HepG2 (cell line): ENCODE data around the gene GDF9. TPM values are rescaled to one million over a fixed set of nuclear protein-coding genes. Genes with fewer than 3 reads are reported as not detected.

ENCODE experiments used
- ATAC-seq: fragments of 200-7000 bp; cut with Tn5 transposase; 3 replicates; pipeline ENCODE4 v1.9.1; 2020; ENCODE audit warnings: mild to moderate bottlenecking, moderate library complexity
- BruUV-seq: library from RNA; stranded (reverse); fragments of 400-500 nt; replicated peaks from 2 replicates; lab custom pipeline; 2021; lab: Mats Ljungman, UMichigan
- CTCF ChIA-PET: fragments of 300-600 bp; formaldehyde crosslinking; extraction: SDS; loops from one replicate; lab custom pipeline; 2021; ENCODE audit warnings: low total read pairs, inconsistent platforms, low intra/inter-chr PET ratio; lab: Yijun Ruan, JAX
- POLR2A ChIA-PET: fragments of 350-600 bp; sonication (Branson Sonifier 250); formaldehyde crosslinking; loops from one replicate; lab custom pipeline; 2020; ENCODE audit warnings: antibody characterized with exemption, inconsistent platforms; lab: Yijun Ruan, JAX
- DNase-seq: peaks from one replicate; pipeline ENCODE4 v3.0.0-alpha.2; 2015; ENCODE audit warnings: low spot score
- FAIRE-seq: peaks from 3 replicates; lab custom pipeline; 2011; peaks lifted over from hg19 to GRCh38; lab: Jason Lieb, UNC
- H2AFZ ChIP-seq: one replicate; pipeline ENCODE4 v1.6.1; 2011; ENCODE audit warnings: low read length, inconsistent platforms
- H3K27ac ChIP-seq: fragments of 300-600 bp; 3 replicates; pipeline ENCODE4 v1.8.0; 2011; ENCODE audit warnings: mixed run types, mild to moderate bottlenecking, mixed read lengths, low read length, inconsistent platforms; ENCODE audit not compliant: insufficient read depth; ENCODE audit errors: extremely low read length
- H3K27me3 ChIP-seq, 2 experiments: fragments of 200-600 bp in 1 of 2; 2 replicates in 1 of 2; 3 replicates in 1 of 2; pipeline versions ENCODE4 v1.6.0 to v1.8.0; 2011; ENCODE audit warnings: low read length in 2 of 2, mild to moderate bottlenecking in 2 of 2, moderate library complexity in 2 of 2, inconsistent platforms in 1 of 2; ENCODE audit not compliant: insufficient read depth in 2 of 2, control insufficient read depth in 1 of 2
- H3K36me3 ChIP-seq, 2 experiments: fragments of 200-600 bp in 1 of 2; replicated peaks in 1 of 2; 2 replicates in 1 of 2; 3 replicates in 1 of 2; pipeline versions ENCODE4 v1.5.1 to v1.8.0; 2011; ENCODE audit warnings: low read length in 2 of 2, inconsistent platforms in 1 of 2; ENCODE audit not compliant: insufficient read depth in 2 of 2, control insufficient read depth in 1 of 2
- H3K4me1 ChIP-seq: 2 replicates; pipeline ENCODE4 v1.5.1; 2012; ENCODE audit warnings: low read length, inconsistent platforms; ENCODE audit not compliant: insufficient read depth
- H3K4me2 ChIP-seq: 2 replicates; pipeline ENCODE4 v1.6.0; 2011; ENCODE audit warnings: low read depth, low read length, inconsistent platforms
- H3K4me3 ChIP-seq, 3 experiments: fragments of 200-600 bp in 1 of 3; sonication (generic), shearing (Covaris generic) in 1 of 3; replicated peaks in 1 of 3; 2 replicates each; pipeline ENCODE4 v1.5.1; 2011 to 2016; ENCODE audit warnings: low read length in 3 of 3, inconsistent platforms in 2 of 3, low read depth in 2 of 3, mild to moderate bottlenecking in 2 of 3, control low read depth in 1 of 3, mixed read lengths in 1 of 3; ENCODE audit not compliant: insufficient read depth in 1 of 3
- H3K79me2 ChIP-seq: one replicate; pipeline ENCODE4 v1.6.1; 2011; ENCODE audit warnings: low read length, inconsistent platforms; ENCODE audit not compliant: insufficient read depth
- H3K9ac ChIP-seq: 2 replicates; pipeline ENCODE4 v1.6.0; 2011; ENCODE audit warnings: mild to moderate bottlenecking, low read depth, low read length, inconsistent platforms; ENCODE audit not compliant: insufficient read depth
- H3K9me3 ChIP-seq: 2 replicates; pipeline ENCODE4 v1.5.1; 2012; ENCODE audit warnings: mild to moderate bottlenecking, low read length
- H4K20me1 ChIP-seq: 2 replicates; pipeline ENCODE4 v1.6.0; 2011; ENCODE audit warnings: inconsistent platforms, mild to moderate bottlenecking, low read length, moderate library complexity; ENCODE audit not compliant: insufficient read depth
- BORCS8-MEF2B ChIP-seq: sonication (generic); formaldehyde crosslinking; IDR thresholded peaks from 2 replicates; pipeline ENCODE4 v1.8.0; 2022; ENCODE audit warnings: mild to moderate bottlenecking, missing genetic modification reagents
- CHD4 ChIP-seq: fragments of 200-600 bp; sonication (generic); IDR thresholded peaks from 2 replicates; pipeline ENCODE4 v1.7.0; 2017; ENCODE audit warnings: mild to moderate bottlenecking, low read length, borderline replicate concordance
- HNRNPLL ChIP-seq: fragments of 200-400 bp; formaldehyde crosslinking; IDR thresholded peaks from 2 replicates; pipeline ENCODE4 v1.6.1; 2017; ENCODE audit warnings: mild to moderate bottlenecking, low read depth, low read length; ENCODE audit not compliant: poor library complexity, severe bottlenecking
- HOXA3 ChIP-seq: sonication (generic); formaldehyde crosslinking; IDR thresholded peaks from 2 replicates; pipeline ENCODE4 v1.5.0; 2020; ENCODE audit warnings: missing genetic modification reagents
- YEATS4 ChIP-seq: sonication (generic); formaldehyde crosslinking; IDR thresholded peaks from 2 replicates; pipeline ENCODE4 v1.4.0; 2020; ENCODE audit warnings: missing genetic modification reagents, borderline replicate concordance
- ZEB1 ChIP-seq: IDR thresholded peaks from 2 replicates; pipeline ENCODE4 v1.6.1; 2012; ENCODE audit warnings: mild to moderate bottlenecking, low read depth, inconsistent platforms; ENCODE audit not compliant: insufficient replicate concordance
- ZFP90 ChIP-seq: sonication (generic); formaldehyde crosslinking; IDR thresholded peaks from 2 replicates; pipeline ENCODE4 v1.8.0; 2022; ENCODE audit warnings: missing genetic modification reagents, mild to moderate bottlenecking, inconsistent platforms, borderline replicate concordance
- WGBS: methylation state at CpG from one replicate; pipeline ENCODE4 v1.1.6; 2017; ENCODE audit warnings: low lambda C conversion rate; 5-methylcytosine and 5-hydroxymethylcytosine counted together
- in situ Hi-C: cut with HindIII; loops from 2 replicates; pipeline ENCODE4 v1.10.0; 2017; ENCODE audit warnings: low pct_unique_long_range_greater_than_20kb; ENCODE audit not compliant: extremely low pct_ligation_motif_present
- intact Hi-C: fragments of 100-400 bp; cut with micrococcal nuclease; formaldehyde crosslinking; loops from one replicate; pipeline ENCODE4 v1.10.0; 2022; ENCODE audit not compliant: unreplicated experiment
- polyA plus RNA-seq, 8 experiments: library from polyadenylated mRNA; depleted of rRNA in 3 of 8; stranded (reverse) in 7 of 8; unstranded in 1 of 8; fragments of >200 nt; fragmentation: Illumina TruSeq in 4 of 8; extraction: Trizol in 4 of 8; gene quantifications; 2 replicates each; pipeline versions ENCODE4 v1.2.1 to v1.2.3, GENCODE V29; 2011 to 2016; ENCODE audit warnings: low read depth in 4 of 8, missing spikeins in 1 of 8, mixed read lengths in 1 of 8; ENCODE audit not compliant: insufficient read depth in 1 of 8
- total RNA-seq, 5 experiments: library from RNA; depleted of rRNA; stranded (reverse); fragments of >200 nt; fragmentation: Illumina TruSeq; extraction: Trizol; gene quantifications; 2 replicates each; pipeline ENCODE4 v1.2.3, GENCODE V29; 2016; ENCODE audit warnings: low read depth in 1 of 5
- TF ChIP-seq, protein P1 (sequence below): sonication (generic); formaldehyde crosslinking; IDR thresholded peaks from 2 replicates; pipeline ENCODE4 v1.5.1; 2020; ENCODE audit warnings: mild to moderate bottlenecking, missing genetic modification reagents, moderate library complexity
- TF ChIP-seq, protein P2 (sequence below): sonication (generic); formaldehyde crosslinking; IDR thresholded peaks from 2 replicates; pipeline ENCODE4 v1.4.0; 2020; ENCODE audit warnings: missing genetic modification reagents
- TF ChIP-seq, protein P3 (sequence below): sonication (generic); formaldehyde crosslinking; IDR thresholded peaks from 2 replicates; pipeline ENCODE4 v1.4.0; 2020; ENCODE audit warnings: missing genetic modification reagents
- TF ChIP-seq, protein P4 (sequence below): sonication (generic); formaldehyde crosslinking; IDR thresholded peaks from 2 replicates; pipeline ENCODE4 v1.9.0; 2022; ENCODE audit warnings: missing genetic modification reagents, mild to moderate bottlenecking, borderline replicate concordance

Gene GDF9
- total and polyA plus RNA-seq, 2 of the 13 experiments (the other 11 are each of a cell fraction or from before 2014, with no cell fraction given) = 0.33 to 0.38 TPM

DNA sequence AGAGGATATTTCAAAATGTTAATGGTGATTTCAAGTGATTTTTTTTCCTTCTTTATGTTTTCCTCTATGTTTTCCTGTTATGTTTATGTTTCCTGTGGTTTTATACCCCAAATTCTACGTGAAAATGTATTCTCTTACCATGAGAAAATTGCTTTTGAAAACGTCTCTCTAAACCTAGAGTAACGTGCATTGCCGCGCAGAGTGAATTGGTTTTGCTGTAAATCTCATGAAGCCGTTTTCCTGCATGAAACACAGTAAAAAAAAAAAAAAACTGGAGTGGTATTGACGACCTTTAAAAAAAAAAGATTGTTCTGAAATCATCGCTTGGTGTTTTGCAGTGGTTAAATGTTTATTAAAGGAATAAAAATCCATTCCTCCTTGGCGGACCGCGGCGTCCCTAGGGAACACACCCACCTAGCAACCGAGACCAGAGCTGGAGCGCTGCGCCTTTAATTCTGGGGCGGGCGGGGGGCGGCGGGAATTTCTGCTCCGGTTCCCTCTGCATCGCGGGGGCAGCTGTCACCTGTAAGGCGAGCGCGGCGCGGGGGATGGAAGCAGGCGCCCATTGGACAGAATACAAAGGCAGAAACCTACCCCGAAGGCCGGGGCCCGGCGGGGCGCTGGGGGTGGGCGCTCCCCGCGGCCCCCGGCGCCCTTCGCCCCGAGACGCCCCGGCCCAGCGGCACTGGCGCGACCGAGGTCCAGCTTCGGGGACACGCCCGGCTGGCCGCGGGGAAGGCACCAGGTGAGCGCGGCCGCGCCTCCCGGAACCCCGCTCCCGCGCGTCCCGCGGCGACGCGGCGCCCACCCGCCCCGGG, 53.3 kb downstream of the GDF9 start, which contains the start of gene SOWAHA:
Gene SOWAHA, plus strand, starts transcription at position 522 of the 818 bp plus-strand sequence. CDS start 320 bp downstream, outside the sequence.
- intact Hi-C loops = no loop called here
- H3K27ac ChIP-seq = no peak within 1 kb of the TSS
- ATAC-seq (peak; percentile 63), FAIRE-seq (peak; percentile 42), DNase-seq (no peak)
- H3K4me1 ChIP-seq = peaks cover 69% of the 10 kb centered on the region
- H3K27me3 ChIP-seq = no peaks in the 10 kb centered on the region
- BruUV-seq = no TSS peak
- no peak for TF ChIP-seq BORCS8-MEF2B (CRISPR knock-in tag)
- TF ChIP-seq, protein P1, sequence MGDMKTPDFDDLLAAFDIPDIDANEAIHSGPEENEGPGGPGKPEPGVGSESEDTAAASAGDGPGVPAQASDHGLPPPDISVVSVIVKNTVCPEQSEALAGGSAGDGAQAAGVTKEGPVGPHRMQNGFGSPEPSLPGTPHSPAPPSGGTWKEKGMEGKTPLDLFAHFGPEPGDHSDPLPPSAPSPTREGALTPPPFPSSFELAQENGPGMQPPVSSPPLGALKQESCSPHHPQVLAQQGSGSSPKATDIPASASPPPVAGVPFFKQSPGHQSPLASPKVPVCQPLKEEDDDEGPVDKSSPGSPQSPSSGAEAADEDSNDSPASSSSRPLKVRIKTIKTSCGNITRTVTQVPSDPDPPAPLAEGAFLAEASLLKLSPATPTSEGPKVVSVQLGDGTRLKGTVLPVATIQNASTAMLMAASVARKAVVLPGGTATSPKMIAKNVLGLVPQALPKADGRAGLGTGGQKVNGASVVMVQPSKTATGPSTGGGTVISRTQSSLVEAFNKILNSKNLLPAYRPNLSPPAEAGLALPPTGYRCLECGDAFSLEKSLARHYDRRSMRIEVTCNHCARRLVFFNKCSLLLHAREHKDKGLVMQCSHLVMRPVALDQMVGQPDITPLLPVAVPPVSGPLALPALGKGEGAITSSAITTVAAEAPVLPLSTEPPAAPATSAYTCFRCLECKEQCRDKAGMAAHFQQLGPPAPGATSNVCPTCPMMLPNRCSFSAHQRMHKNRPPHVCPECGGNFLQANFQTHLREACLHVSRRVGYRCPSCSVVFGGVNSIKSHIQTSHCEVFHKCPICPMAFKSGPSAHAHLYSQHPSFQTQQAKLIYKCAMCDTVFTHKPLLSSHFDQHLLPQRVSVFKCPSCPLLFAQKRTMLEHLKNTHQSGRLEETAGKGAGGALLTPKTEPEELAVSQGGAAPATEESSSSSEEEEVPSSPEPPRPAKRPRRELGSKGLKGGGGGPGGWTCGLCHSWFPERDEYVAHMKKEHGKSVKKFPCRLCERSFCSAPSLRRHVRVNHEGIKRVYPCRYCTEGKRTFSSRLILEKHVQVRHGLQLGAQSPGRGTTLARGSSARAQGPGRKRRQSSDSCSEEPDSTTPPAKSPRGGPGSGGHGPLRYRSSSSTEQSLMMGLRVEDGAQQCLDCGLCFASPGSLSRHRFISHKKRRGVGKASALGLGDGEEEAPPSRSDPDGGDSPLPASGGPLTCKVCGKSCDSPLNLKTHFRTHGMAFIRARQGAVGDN (CRISPR knock-in tag) = peak; percentile 47
- TF ChIP-seq, protein P2, sequence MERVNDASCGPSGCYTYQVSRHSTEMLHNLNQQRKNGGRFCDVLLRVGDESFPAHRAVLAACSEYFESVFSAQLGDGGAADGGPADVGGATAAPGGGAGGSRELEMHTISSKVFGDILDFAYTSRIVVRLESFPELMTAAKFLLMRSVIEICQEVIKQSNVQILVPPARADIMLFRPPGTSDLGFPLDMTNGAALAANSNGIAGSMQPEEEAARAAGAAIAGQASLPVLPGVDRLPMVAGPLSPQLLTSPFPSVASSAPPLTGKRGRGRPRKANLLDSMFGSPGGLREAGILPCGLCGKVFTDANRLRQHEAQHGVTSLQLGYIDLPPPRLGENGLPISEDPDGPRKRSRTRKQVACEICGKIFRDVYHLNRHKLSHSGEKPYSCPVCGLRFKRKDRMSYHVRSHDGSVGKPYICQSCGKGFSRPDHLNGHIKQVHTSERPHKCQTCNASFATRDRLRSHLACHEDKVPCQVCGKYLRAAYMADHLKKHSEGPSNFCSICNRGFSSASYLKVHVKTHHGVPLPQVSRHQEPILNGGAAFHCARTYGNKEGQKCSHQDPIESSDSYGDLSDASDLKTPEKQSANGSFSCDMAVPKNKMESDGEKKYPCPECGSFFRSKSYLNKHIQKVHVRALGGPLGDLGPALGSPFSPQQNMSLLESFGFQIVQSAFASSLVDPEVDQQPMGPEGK (CRISPR knock-in tag) = peak; percentile 77
- no peak for TF ChIP-seq CHD4
- TF ChIP-seq, protein P3, sequence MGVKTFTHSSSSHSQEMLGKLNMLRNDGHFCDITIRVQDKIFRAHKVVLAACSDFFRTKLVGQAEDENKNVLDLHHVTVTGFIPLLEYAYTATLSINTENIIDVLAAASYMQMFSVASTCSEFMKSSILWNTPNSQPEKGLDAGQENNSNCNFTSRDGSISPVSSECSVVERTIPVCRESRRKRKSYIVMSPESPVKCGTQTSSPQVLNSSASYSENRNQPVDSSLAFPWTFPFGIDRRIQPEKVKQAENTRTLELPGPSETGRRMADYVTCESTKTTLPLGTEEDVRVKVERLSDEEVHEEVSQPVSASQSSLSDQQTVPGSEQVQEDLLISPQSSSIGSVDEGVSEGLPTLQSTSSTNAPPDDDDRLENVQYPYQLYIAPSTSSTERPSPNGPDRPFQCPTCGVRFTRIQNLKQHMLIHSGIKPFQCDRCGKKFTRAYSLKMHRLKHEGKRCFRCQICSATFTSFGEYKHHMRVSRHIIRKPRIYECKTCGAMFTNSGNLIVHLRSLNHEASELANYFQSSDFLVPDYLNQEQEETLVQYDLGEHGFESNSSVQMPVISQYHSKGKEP (CRISPR knock-in tag) = no peak
- peak; percentile 30 for TF ChIP-seq ZEB1
- TF ChIP-seq HOXA3 (CRISPR knock-in tag) = 0 out of 2 replicates have a peak, but pooled peaks have one; percentile 36
- peak; percentile 25 for TF ChIP-seq HNRNPLL
- TF ChIP-seq YEATS4 = peak; percentile 28; the same call in 1 of the 2 replicates
- no peak for TF ChIP-seq ZFP90 (CRISPR knock-in tag)
- TF ChIP-seq, protein P4, sequence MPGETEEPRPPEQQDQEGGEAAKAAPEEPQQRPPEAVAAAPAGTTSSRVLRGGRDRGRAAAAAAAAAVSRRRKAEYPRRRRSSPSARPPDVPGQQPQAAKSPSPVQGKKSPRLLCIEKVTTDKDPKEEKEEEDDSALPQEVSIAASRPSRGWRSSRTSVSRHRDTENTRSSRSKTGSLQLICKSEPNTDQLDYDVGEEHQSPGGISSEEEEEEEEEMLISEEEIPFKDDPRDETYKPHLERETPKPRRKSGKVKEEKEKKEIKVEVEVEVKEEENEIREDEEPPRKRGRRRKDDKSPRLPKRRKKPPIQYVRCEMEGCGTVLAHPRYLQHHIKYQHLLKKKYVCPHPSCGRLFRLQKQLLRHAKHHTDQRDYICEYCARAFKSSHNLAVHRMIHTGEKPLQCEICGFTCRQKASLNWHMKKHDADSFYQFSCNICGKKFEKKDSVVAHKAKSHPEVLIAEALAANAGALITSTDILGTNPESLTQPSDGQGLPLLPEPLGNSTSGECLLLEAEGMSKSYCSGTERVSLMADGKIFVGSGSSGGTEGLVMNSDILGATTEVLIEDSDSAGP (CRISPR knock-in tag) = peak; percentile 98
- POLR2A ChIA-PET = interaction anchor here (0.7 kb wide), 3 partner anchors 11 to 98 kb away, joined by 3 to 5 read pairs (median 3); no protein-coding TSS in a partner anchor
- H3K36me3 ChIP-seq = no peaks in the 10 kb centered on the region
- 12% methylated on average over 17 of the region's 68 CpGs for WGBS
- H3K4me2 ChIP-seq = peak within 1 kb of the TSS; percentile 71
- CTCF ChIA-PET = no interaction called here
- H4K20me1 ChIP-seq = no peaks in the 10 kb centered on the region
- no peaks in the 10 kb centered on the region for H3K9me3 ChIP-seq
- peak within 1 kb of the TSS; percentile 84 for H2AFZ ChIP-seq
- H3K4me3 ChIP-seq = peak within 1 kb of the TSS; percentile 45 to 63 (median 47)
- H3K9ac ChIP-seq = peak within 1 kb of the TSS; percentile 54
- H3K79me2 ChIP-seq = no peaks in the 10 kb centered on the region
- in situ Hi-C loops = no loop called here
